GM18499 (cell line): ENCODE data around the gene PDE4B.
"Not testable (repeated sequence)": the region's sequence is repeated elsewhere in the genome, so short reads cannot be mapped to it uniquely, and the experiment has no call there.

Experiments
- ATAC-seq: cut with Tn5 transposase; IDR thresholded peaks from one replicate; pipeline ENCODE4 v1.9.1; 2021; ENCODE audit warnings: moderate number of reproducible peaks; ENCODE audit not compliant: insufficient read depth, unreplicated experiment

The PDE4B gene

GRCh38 chr1:65985393-65986066 lies 192.8 kb downstream of the PDE4B start:
- no peak for ATAC-seq

- no peak for ATAC-seq
Observed at GRCh38 chr1:65986146-65986545, 193.5 kb downstream of the PDE4B start.

GRCh38 chr1:65990161-65990560 lies 197.5 kb downstream of the PDE4B start:
- ATAC-seq, result no peak

- no peak for ATAC-seq
Observed at GRCh38 chr1:65991694-65992093, 199.0 kb downstream of the PDE4B start.

GRCh38 chr1:65992165-65992821 lies 199.6 kb downstream of the PDE4B start:
- ATAC-seq, result no peak

GRCh38 chr1:65992831-65993271 lies 200.2 kb downstream of the PDE4B start:
- ATAC-seq, result no peak

GRCh38 chr1:65994223-65994622 lies 201.5 kb downstream of the PDE4B start:
- no peak for ATAC-seq

- ATAC-seq, result no peak
Observed at GRCh38 chr1:65995336-65995735, 202.6 kb downstream of the PDE4B start.

- no peak for ATAC-seq
Observed at GRCh38 chr1:65995928-65996327, 203.2 kb downstream of the PDE4B start.

- no peak for ATAC-seq
Observed at GRCh38 chr1:65997693-65998092, 205.0 kb downstream of the PDE4B start.

GRCh38 chr1:65998763-65999583 lies 206.3 kb downstream of the PDE4B start:
- no peak for ATAC-seq

- ATAC-seq, result no peak
Observed at GRCh38 chr1:66000033-66000637, 207.4 kb downstream of the PDE4B start.

GRCh38 chr1:66003690-66004089 lies 211.0 kb downstream of the PDE4B start:
- ATAC-seq, result no peak

GRCh38 chr1:66006534-66006933 lies 213.8 kb downstream of the PDE4B start:
- ATAC-seq, result not testable (repeated sequence)

- ATAC-seq, result no peak
Observed at GRCh38 chr1:66012106-66012784, 219.6 kb downstream of the PDE4B start.

GRCh38 chr1:66013371-66013770 lies 220.7 kb downstream of the PDE4B start:
- no peak for ATAC-seq

GRCh38 chr1:66022904-66023620 lies 230.4 kb downstream of the PDE4B start:
- ATAC-seq, result no peak

GRCh38 chr1:66025188-66025587 lies 232.5 kb downstream of the PDE4B start:
- ATAC-seq, result no peak

GRCh38 chr1:66028035-66028434 lies 235.3 kb downstream of the PDE4B start:
- no peak for ATAC-seq

- no peak for ATAC-seq
Observed at GRCh38 chr1:66033781-66034180, 241.1 kb downstream of the PDE4B start.
